Endodermal cell (in vitro differentiated cells): ENCODE measurements around the gene TEC. TPM values are rescaled to one million over a fixed set of nuclear protein-coding genes. Genes with fewer than 3 reads are reported as not detected.

Source experiments
- DNase-seq: peaks from one replicate; pipeline ENCODE4 v3.0.0-alpha.2; 2017
- H3K27ac ChIP-seq: 2 replicates; pipeline ENCODE4 v1.5.1; 2013; ENCODE audit warnings: mild to moderate bottlenecking, low read depth, low read length, moderate library complexity
- H3K27me3 ChIP-seq: 2 replicates; pipeline ENCODE4 v1.6.1; 2013; ENCODE audit warnings: mild to moderate bottlenecking, low read length, moderate library complexity; ENCODE audit not compliant: insufficient read depth, control insufficient read depth, poor library complexity, severe bottlenecking
- H3K36me3 ChIP-seq: 2 replicates; pipeline ENCODE4 v1.7.0; 2013; ENCODE audit warnings: mild to moderate bottlenecking, low read length, moderate library complexity; ENCODE audit not compliant: control insufficient read depth, insufficient read depth
- H3K4me1 ChIP-seq: one replicate; pipeline ENCODE4 v1.7.0; 2013; ENCODE audit warnings: low read length; ENCODE audit not compliant: control insufficient read depth, insufficient read depth
- H3K4me3 ChIP-seq: 2 replicates; pipeline ENCODE4 v1.5.1; 2013; ENCODE audit warnings: mild to moderate bottlenecking, low read length, moderate library complexity
- H3K9ac ChIP-seq: 2 replicates; pipeline ENCODE4 v1.6.1; 2013; ENCODE audit warnings: mild to moderate bottlenecking, low read length, moderate library complexity; ENCODE audit not compliant: poor library complexity, severe bottlenecking; ENCODE audit errors: extremely low read depth
- H3K9me3 ChIP-seq: 2 replicates; pipeline ENCODE4 v1.6.1; 2013; ENCODE audit warnings: mild to moderate bottlenecking, low read length, moderate library complexity; ENCODE audit not compliant: control insufficient read depth
- H3K27ac Mint-ChIP-seq: 2 replicates; pipeline ENCODE4 v1.8.0; 2020; ENCODE audit warnings: mixed read lengths
- H3K27me3 Mint-ChIP-seq: 2 replicates; pipeline ENCODE4 v1.8.0; 2021; ENCODE audit warnings: mild to moderate bottlenecking, mixed read lengths; ENCODE audit not compliant: insufficient read depth
- H3K36me3 Mint-ChIP-seq: 2 replicates; pipeline ENCODE4 v1.8.0; 2020; ENCODE audit warnings: low read depth, mixed read lengths
- H3K4me1 Mint-ChIP-seq: 2 replicates; pipeline ENCODE4 v1.8.0; 2020; ENCODE audit warnings: mixed read lengths
- H3K4me3 Mint-ChIP-seq: 2 replicates; pipeline ENCODE4 v1.8.0; 2020; ENCODE audit warnings: mild to moderate bottlenecking, moderate library complexity, mixed read lengths
- H3K9me3 Mint-ChIP-seq: 2 replicates; pipeline ENCODE4 v1.8.0; 2020; ENCODE audit warnings: mild to moderate bottlenecking, mixed read lengths
- CTCF ChIP-seq: fragments of 200-600 bp; sonication (generic); conservative IDR thresholded peaks from 2 replicates; pipeline ENCODE4 v1.5.0; 2021; ENCODE audit warnings: antibody characterized with exemption, mild to moderate bottlenecking
- WGBS, 2 experiments: methylation state at CpG; one replicate each; pipeline versions ENCODE4 v1.1.5 to v1.1.7; 2013; ENCODE audit warnings: missing lambda C conversion rate in 2 of 2, mixed read lengths in 1 of 2; ENCODE audit not compliant: insufficient coverage in 1 of 2, insufficient read length in 1 of 2; 5-methylcytosine and 5-hydroxymethylcytosine counted together
- total RNA-seq, 2 donors: library from RNA; stranded (reverse); fragmentation: NEBNext Ultra II Directional in 1 of 2; extraction: Animal tissue kit (Norgen Biotek cat#: 25700) in 1 of 2; gene quantifications; 2 replicates in 1 of 2; 3 replicates in 1 of 2; pipeline ENCODE4 v1.2.1, GENCODE V29; 2021

The TEC gene
- total RNA-seq, 2 donors from 2014 or later: 3.8 to 5.4 TPM

- Histone ChIP-seq H3K36me3 (no peaks in the 10 kb centered on the region), H3K27ac (no peak overlapping the region), H3K9ac (no peak overlapping the region), H3K4me3 (no peak overlapping the region), H3K4me1 (no peaks in the 10 kb centered on the region), H3K9me3 (no peaks in the 10 kb centered on the region), H3K27me3 (peaks cover 7% of the 10 kb centered on the region)
- Mint-ChIP-seq H3K9me3 (no peaks in the 10 kb centered on the region), H3K4me3 (no peak overlapping the region), H3K27ac (no peak overlapping the region), H3K27me3 (no peaks in the 10 kb centered on the region), H3K4me1 (no peaks in the 10 kb centered on the region), H3K36me3 (no peaks in the 10 kb centered on the region)
- 90 to 100% methylated on average over 2 of the region's 3 CpGs for WGBS, 2 experiments
- DNase-seq: no peak
- TF ChIP-seq CTCF: no peak
Measured at GRCh38 chr4:48305508-48305907, 35.9 kb upstream of the TEC start.

GRCh38 chr4:48300004-48300403 is 30.4 kb upstream of the TEC start:
- H3K4me3 Mint-ChIP-seq: no peak overlapping the region
- no peak for DNase-seq
- Histone ChIP-seq H3K27me3 (no peaks in the 10 kb centered on the region), H3K4me1 (no peaks in the 10 kb centered on the region), H3K9ac (no peak overlapping the region), H3K36me3 (no peaks in the 10 kb centered on the region), H3K27ac (no peak overlapping the region), H3K9me3 (no peaks in the 10 kb centered on the region), H3K4me3 (no peak overlapping the region)
- TF ChIP-seq CTCF: no peak
- WGBS, 2 experiments: 89 to 96% methylated on average over 2 of the region's 2 CpGs
- H3K9me3 Mint-ChIP-seq: no peaks in the 10 kb centered on the region
- H3K27me3 Mint-ChIP-seq: no peaks in the 10 kb centered on the region
- H3K27ac Mint-ChIP-seq: no peak overlapping the region
- no peaks in the 10 kb centered on the region for H3K36me3 Mint-ChIP-seq
- no peaks in the 10 kb centered on the region for H3K4me1 Mint-ChIP-seq

- H3K4me3 ChIP-seq: no peak overlapping the region
- TF ChIP-seq CTCF: no peak
- Mint-ChIP-seq H3K9me3 (no peaks in the 10 kb centered on the region), H3K27me3 (no peaks in the 10 kb centered on the region), H3K4me1 (no peaks in the 10 kb centered on the region), H3K4me3 (no peak overlapping the region), H3K27ac (no peak overlapping the region), H3K36me3 (no peaks in the 10 kb centered on the region)
- WGBS, 2 experiments: 90 to 94% methylated on average over 4 of the region's 4 CpGs
- DNase-seq: no peak
- no peak overlapping the region for H3K9ac ChIP-seq
- no peaks in the 10 kb centered on the region for H3K9me3 ChIP-seq
- H3K4me1 ChIP-seq: no peaks in the 10 kb centered on the region
- no peaks in the 10 kb centered on the region for H3K27me3 ChIP-seq
- no peaks in the 10 kb centered on the region for H3K36me3 ChIP-seq
- H3K27ac ChIP-seq: no peak overlapping the region
Measured at GRCh38 chr4:48299560-48299959, 29.9 kb upstream of the TEC start.
